Raji (cell line): ENCODE data around the gene UBALD2.

Experiments
- POLR2A ChIP-seq: IDR thresholded peaks from 2 replicates; pipeline ENCODE4 v1.6.1; 2011; ENCODE audit warnings: low read depth, low read length, control low read depth; ENCODE audit not compliant: insufficient read depth

The UBALD2 gene

DNA sequence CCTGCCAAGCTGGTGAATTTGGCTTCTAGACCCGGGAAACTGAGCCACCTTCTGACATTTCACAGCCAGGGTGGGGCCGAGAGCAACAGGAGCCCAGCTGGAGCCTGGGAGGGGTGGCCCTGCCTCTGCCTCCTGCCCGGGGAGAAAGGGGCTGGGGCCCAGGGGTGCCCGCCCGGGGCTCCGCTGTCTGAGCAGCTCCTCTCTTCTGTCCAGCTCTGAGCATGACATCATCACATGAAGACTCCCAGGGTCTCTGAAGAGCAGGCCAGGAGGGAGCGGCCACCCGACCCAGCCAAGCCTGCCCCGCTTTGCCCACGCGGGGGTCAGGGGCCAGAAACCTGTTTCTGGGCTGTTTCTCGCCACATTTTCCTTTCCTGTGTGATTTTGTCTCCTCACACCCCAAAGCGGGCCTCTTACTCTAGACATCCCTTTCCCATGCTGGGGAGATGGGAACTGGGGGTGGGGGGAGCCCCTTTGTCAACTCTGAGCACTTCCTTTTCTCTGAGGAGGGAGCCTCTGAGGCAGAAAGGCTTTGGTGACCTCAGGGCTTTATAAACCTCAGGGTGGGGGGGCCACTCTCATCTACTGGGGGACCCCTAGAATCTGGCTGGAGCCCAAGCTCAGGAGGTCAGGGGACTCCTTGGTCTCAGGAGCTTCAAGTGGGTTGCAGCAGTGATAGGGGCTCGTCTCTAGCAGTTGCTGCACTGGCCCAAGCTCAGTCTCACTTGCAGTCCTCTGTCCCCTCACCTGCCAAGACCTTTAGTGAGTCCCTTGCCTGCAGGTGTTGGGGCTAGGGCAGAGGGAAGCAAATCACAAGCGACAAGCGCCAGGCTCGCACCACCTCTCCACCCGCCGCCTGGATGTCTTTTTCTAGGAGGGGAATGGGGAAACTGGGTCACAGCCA, 7.6 kb downstream of the UBALD2 start:
- no peak for TF ChIP-seq POLR2A

GRCh38 chr17:76273445-76274111, 8.4 kb downstream of the UBALD2 start:
- TF ChIP-seq POLR2A, result no peak

DNA sequence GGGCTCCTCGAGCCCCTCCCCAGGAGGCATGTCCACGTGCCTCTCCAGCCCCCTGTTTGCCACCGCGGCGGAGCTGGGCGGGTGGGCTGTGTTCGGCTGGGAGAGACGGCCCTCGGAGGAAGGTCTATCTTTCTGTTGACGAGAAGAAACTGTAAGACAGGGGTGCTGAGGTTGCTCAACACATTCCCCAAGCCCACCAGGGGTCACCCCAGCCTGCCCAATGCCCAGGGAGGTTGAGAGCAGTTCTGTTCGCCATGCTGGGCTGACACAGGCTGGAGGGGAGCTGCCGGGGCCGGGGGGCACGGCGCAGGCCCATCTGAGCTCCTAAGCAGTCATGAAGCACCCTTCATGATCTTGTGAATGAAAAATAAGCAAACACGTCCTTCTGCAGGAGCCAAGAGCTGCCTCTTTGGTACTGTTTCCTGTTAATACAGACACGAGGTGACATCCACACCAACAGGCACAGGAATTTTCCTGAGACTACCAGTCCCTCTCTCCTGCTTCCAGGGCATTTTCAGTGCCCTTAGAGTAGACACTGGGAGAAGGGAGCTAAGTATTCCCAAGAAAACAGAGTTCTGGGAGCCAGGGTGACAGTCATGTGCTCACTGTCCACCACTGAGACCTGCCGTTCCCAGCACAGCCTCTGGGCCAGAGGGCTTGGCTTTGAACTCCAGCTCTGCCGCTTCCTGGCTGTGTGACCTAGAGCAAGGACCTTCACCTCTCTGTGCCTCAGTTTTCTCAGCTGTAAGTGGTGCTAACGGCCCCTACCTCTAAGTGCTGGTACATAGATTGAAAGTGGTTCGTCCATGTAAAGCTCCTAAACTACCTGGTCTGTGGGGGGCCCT, 9.2 kb downstream of the UBALD2 start:
- TF ChIP-seq POLR2A, result no peak

DNA sequence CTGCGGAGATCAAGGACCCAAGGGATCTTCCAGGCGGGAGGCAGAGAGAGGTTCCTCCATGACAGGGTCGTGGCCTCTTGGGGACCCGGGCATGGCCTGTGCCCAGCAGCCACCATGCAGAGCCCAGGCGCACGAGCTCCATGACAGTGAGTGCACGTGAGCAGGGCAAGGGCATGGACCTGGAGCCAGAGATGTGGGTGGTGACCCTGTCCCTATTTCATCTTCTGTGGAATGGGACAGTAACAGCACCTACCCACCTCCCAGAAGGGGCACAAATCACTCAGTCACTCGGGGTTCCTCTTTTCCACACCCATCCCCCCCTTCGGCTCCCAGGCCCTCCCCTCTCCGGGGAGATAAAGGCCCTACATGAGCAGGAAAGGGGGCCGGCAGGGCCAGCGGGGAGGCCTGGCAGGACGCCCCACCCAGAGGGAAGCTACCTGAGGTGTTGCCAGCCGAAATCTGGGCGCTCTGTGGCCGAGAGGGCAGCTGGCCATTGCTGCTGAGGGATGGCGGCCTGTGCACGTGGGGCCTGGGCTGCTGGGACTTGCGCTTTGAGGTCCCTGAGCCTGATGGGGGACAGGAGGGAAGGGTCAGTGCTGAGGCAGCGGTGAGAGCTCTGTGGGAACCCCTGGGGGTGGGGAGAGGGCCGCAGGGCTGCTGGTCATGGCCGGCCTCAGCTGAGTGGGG, 10.4 kb downstream of the UBALD2 start:
- TF ChIP-seq POLR2A, result no peak

DNA sequence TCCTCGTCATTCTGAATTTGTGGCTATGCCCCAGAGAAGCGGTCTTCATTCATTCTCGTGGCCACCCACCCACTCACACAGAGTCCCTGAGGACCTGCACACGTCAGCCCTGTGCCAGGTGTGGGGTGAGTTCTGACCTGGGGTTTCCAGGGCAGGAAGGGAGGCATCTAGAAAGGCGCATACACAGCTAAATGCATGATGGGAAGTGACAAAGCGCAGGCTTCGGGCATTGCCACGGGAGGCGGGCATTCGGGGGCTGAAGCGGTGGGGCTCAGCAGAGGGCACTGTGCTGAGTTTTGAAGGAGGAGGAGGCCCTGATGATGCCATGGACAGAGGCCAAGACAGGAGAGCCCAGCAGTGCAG, 10.9 kb downstream of the UBALD2 start:
- TF ChIP-seq POLR2A, result no peak

DNA sequence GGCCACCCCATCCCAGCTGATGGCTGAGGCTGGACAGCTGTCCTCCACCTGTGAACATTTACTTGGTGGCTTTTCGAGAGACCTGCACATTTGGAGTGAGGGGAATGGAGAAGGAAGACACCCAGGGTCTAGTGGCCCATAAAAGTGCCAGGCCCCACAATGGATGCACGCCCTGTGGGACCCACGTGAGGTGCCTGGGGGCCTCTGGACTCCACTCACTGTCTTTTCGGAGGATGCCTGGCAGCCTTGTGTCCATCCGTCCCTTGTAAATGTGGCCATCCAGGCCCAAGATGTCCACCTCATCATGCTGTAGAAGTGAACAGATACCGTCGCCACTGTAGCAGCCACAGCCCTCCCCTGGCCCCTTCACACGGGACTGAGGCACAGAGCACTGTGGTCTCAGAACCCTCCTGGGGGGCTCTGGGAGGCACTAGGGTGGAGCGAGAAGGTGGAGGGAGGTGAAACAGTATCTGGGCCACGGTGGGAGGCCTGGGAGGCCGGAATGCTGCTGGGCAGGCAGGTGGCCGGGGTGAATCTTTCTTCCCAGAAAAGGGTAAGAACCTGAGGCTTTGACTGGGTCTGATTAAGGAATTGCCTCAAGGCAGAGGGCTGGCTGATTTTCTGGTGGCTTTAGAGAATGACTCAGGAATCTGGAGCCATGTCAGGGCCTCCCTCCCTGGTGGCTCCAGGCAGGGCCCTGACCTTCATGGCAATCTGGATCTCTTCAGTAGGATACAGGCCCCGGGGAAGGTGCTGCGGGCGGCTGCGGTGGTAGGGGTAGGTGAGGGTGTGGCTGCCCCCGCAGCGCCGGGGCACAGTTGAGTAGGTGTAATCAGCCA, 11.5 kb downstream of the UBALD2 start:
- TF ChIP-seq POLR2A, result no peak

DNA sequence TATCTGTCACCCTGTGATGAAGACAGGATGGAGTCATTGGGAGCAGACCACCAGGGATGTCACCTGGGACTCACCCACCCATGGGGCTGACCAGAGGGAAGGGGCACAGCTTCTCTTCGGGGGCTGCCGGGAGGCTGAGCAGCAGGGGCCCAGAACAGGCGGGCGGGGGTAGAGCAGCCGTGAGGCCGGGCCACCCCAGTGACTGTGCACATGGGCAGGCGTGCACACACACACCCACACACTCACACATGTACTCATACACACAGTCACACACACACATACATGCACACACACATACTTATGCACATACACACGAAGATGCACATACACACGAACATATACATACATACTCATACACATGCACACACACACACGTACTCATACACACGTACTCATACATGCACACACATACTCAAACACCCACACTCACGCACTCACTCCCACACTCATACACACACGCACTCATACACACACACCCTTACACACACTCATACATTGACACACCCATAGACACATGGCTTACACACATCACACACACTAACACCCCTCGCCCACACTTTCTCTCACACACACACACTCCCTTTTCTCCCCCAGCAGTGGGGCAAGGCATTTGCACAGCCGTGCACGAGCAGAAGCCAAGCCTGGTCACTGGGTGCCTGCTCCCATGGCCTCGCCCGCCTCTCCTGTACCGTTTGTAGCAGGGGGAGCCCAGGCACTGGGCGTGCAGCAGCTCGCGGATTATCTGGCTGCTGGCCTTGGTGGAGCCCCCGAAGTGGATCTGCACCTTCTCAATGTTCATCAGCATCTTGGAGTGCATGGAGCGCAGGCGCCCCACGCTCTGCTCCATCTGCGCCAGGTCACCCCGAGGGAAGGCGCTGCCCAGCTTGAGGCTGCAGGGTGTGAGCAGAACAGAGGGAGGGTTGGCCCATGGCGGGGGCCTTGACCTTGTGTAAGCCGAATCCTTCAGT, 12.4 kb downstream of the UBALD2 start:
- TF ChIP-seq POLR2A, result no peak

DNA sequence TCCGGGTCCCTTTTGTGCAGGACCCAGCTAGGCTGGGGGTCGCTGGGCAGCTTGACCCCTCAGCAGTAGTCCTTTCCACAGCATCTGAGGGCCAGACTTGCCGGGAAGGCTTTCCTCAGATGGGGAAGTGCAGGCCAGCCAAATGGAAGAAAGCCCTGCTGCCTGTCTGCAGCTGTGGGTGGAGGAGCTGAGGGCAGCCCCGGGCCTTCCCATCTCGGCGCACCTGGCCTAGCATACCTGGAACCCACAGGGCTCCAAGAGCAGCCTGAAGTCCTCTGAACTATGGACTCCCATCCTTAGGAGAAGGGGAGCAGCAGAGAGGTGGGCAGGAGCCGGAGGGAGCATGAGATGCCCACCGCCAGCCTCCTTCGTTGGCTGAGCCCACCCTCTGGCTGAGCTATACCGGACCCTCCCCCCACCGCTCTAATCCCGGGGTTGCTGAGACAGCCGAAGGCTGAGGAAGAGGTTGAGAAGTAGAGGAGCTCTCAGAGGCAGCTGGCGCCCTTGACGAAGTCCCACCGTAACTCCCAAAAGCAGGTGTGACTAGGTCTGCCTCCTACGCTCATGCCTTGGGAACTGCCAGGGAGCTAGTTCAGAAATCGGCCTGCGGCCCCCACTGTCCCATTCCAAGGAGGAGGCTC, 13.2 kb downstream of the UBALD2 start:
- no peak for TF ChIP-seq POLR2A

- TF ChIP-seq POLR2A, result no peak
These were observed 14.0 kb downstream of the UBALD2 start for GRCh38 chr17:76278952-76279741.

DNA sequence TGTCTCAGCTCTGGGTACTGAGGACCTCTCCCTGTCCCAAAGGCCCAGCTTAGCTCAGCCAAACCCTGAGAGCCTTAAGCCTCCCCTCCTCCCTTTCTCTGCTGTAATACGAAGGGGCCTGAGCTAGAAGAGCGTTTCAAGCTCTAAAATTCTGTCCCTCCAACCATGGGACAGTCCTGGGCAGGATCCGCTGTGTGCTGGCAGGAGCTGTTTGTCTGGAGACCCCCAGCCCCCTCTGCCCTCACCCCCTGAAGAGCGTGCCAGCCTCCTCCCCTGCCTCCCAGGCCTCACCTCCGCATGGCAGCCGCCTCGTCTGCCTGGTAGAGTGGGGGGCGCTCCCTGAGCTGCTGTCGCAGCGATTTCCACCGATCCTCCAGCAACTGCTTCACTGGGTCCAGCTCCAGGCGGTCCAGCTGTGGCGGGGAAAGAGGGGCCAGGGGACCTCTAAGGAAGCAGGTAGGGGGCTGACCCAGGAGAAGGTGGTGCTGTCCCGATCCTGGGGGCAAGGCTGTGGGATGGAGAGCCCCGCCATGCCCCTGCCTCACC, 14.7 kb downstream of the UBALD2 start:
- TF ChIP-seq POLR2A, result no peak

- no peak for TF ChIP-seq POLR2A
These were observed 15.5 kb downstream of the UBALD2 start for GRCh38 chr17:76280650-76281049.
